Liver (tissue), 9 donors: ENCODE measurements around the gene MEIS2. TPM values are rescaled to one million over a fixed set of nuclear protein-coding genes. Genes with fewer than 3 reads are reported as not detected.

ENCODE experiments used
- DNase-seq: peaks from one replicate; pipeline ENCODE4 v3.0.0-alpha.2; 2017; ENCODE audit warnings: low spot score
- H3K27ac ChIP-seq, 2 donors: one replicate each; pipeline ENCODE4 v1.7.0; 2013; ENCODE audit warnings: inconsistent platforms in 2 of 2, low read length in 2 of 2, control low read depth in 1 of 2, low read depth in 1 of 2, mild to moderate bottlenecking in 1 of 2
- H3K27me3 ChIP-seq, 4 donors: one replicate each; pipeline versions ENCODE4 v1.6.1 to v1.7.0; 2013; ENCODE audit warnings: low read length in 3 of 4, inconsistent platforms in 1 of 4, mild to moderate bottlenecking in 1 of 4, moderate library complexity in 1 of 4; ENCODE audit not compliant: control insufficient read depth in 4 of 4, insufficient read depth in 4 of 4
- H3K36me3 ChIP-seq, 4 donors: one replicate each; pipeline versions ENCODE4 v1.6.1 to v1.7.0; 2013; ENCODE audit warnings: low read length in 3 of 4, mild to moderate bottlenecking in 3 of 4, low read depth in 1 of 4, moderate library complexity in 1 of 4; ENCODE audit not compliant: control insufficient read depth in 4 of 4, insufficient read depth in 3 of 4
- H3K4me1 ChIP-seq, 4 donors: one replicate each; pipeline versions ENCODE4 v1.6.1 to v1.7.0; 2013; ENCODE audit warnings: low read length in 3 of 4, mild to moderate bottlenecking in 3 of 4, moderate library complexity in 1 of 4; ENCODE audit not compliant: control insufficient read depth in 4 of 4, insufficient read depth in 4 of 4
- H3K4me3 ChIP-seq, 3 donors: one replicate each; pipeline versions ENCODE4 v1.6.1 to v1.7.0; 2013; ENCODE audit warnings: low read length in 3 of 3, control low read depth in 1 of 3, low read depth in 1 of 3, mild to moderate bottlenecking in 1 of 3
- H3K9ac ChIP-seq, 2 donors: one replicate each; pipeline ENCODE4 v1.7.0; 2013; ENCODE audit warnings: low read length in 2 of 2, mild to moderate bottlenecking in 2 of 2, moderate library complexity in 2 of 2, control low read depth in 1 of 2, low read depth in 1 of 2
- H3K9me3 ChIP-seq, 4 donors: one replicate each; pipeline versions ENCODE4 v1.6.1 to v1.7.0; 2013; ENCODE audit warnings: low read length in 3 of 4; ENCODE audit not compliant: control insufficient read depth in 4 of 4
- EGR1 ChIP-seq, 2 donors: IDR thresholded peaks; 2 replicates each; pipeline ENCODE4 v1.6.1; 2016 to 2018; ENCODE audit warnings: antibody characterized with exemption in 2 of 2, low read depth in 2 of 2
- FOXA1 ChIP-seq: IDR thresholded peaks from 2 replicates; pipeline ENCODE4 v1.6.1; 2016; ENCODE audit warnings: antibody characterized with exemption
- GABPA ChIP-seq, 2 donors: IDR thresholded peaks in 1 of 2; conservative IDR thresholded peaks in 1 of 2; 2 replicates each; pipeline ENCODE4 v1.6.1; 2016; ENCODE audit warnings: antibody characterized with exemption in 2 of 2, mild to moderate bottlenecking in 1 of 2, moderate library complexity in 1 of 2
- HNF4A ChIP-seq, 2 donors: conservative IDR thresholded peaks; 2 replicates each; pipeline ENCODE4 v1.6.1; 2016; ENCODE audit warnings: antibody characterized with exemption in 2 of 2, mild to moderate bottlenecking in 2 of 2
- HNF4G ChIP-seq: IDR thresholded peaks from 2 replicates; pipeline ENCODE4 v1.6.1; 2016; ENCODE audit warnings: antibody characterized with exemption
- NR2F2 ChIP-seq: IDR thresholded peaks from 2 replicates; pipeline ENCODE4 v1.6.1; 2016; ENCODE audit warnings: antibody characterized with exemption
- RAD21 ChIP-seq, 2 donors: IDR thresholded peaks; 2 replicates each; pipeline ENCODE4 v1.6.1; 2016; ENCODE audit warnings: antibody characterized with exemption in 2 of 2, mild to moderate bottlenecking in 2 of 2
- RXRA ChIP-seq, 2 donors: IDR thresholded peaks; 2 replicates each; pipeline ENCODE4 v1.6.1; 2017 to 2018; ENCODE audit warnings: antibody characterized with exemption in 2 of 2, mild to moderate bottlenecking in 1 of 2
- SP1 ChIP-seq: IDR thresholded peaks from 2 replicates; pipeline ENCODE4 v1.6.1; 2018; ENCODE audit warnings: antibody characterized with exemption, mild to moderate bottlenecking
- TAF1 ChIP-seq: conservative IDR thresholded peaks from 2 replicates; pipeline ENCODE4 v1.6.1; 2016; ENCODE audit warnings: antibody characterized with exemption, mild to moderate bottlenecking
- YY1 ChIP-seq: IDR thresholded peaks from 2 replicates; pipeline ENCODE4 v1.6.1; 2016; ENCODE audit warnings: antibody characterized with exemption, mild to moderate bottlenecking
- WGBS: extraction: QIAGEN DNeasy Blood & Tissue Kit; methylation state at CpG from one replicate; pipeline ENCODE4 v1.1.7; 2013; 5-methylcytosine and 5-hydroxymethylcytosine counted together
- polyA plus RNA-seq, 2 donors: library from polyadenylated mRNA; stranded (reverse) in 1 of 2; unstranded in 1 of 2; fragments of 200-250 nt in 1 of 2; fragments of >200 nt in 1 of 2; fragmentation: Nextera tagmentation in 1 of 2; extraction: Ambion mirVana in 1 of 2; gene quantifications; one replicate each; pipeline versions ENCODE4 v1.2.1 to v1.2.3, GENCODE V29; 2013 to 2015
- total RNA-seq, 2 donors: library from RNA; depleted of rRNA; stranded (reverse); fragments of >200 nt; gene quantifications; one replicate each; pipeline ENCODE4 v1.2.3, GENCODE V29; 2014
- TF ChIP-seq, protein P1 (sequence below): IDR thresholded peaks from 2 replicates; pipeline ENCODE4 v1.6.1; 2016; ENCODE audit warnings: antibody characterized with exemption
- TF ChIP-seq, protein P2 (sequence below): fragments of 150-350 bp; IDR thresholded peaks from 2 replicates; pipeline ENCODE4 v1.5.1; 2017; ENCODE audit warnings: improper control_type of control experiment, low read depth, low read length; ENCODE audit not compliant: missing input control
- TF ChIP-seq, protein P3 (sequence below): IDR thresholded peaks from 2 replicates; pipeline ENCODE4 v1.6.1; 2016; ENCODE audit warnings: antibody characterized with exemption
- TF ChIP-seq, protein P4 (sequence below): IDR thresholded peaks from 2 replicates; pipeline ENCODE4 v1.6.1; 2016; ENCODE audit warnings: antibody characterized with exemption
- TF ChIP-seq, protein P5 (sequence below): IDR thresholded peaks from 2 replicates; pipeline ENCODE4 v1.6.1; 2016; ENCODE audit warnings: antibody characterized with exemption, mild to moderate bottlenecking
- donor health status: healthy.
- donor health status: healthy.
- donor health status: healthy.
- donor health status: healthy.
- donor health status: healthy.

MEIS2 gene
- total and polyA plus RNA-seq, 4 donors: 3.9 to 12.6 (median 7.6) TPM

DNA sequence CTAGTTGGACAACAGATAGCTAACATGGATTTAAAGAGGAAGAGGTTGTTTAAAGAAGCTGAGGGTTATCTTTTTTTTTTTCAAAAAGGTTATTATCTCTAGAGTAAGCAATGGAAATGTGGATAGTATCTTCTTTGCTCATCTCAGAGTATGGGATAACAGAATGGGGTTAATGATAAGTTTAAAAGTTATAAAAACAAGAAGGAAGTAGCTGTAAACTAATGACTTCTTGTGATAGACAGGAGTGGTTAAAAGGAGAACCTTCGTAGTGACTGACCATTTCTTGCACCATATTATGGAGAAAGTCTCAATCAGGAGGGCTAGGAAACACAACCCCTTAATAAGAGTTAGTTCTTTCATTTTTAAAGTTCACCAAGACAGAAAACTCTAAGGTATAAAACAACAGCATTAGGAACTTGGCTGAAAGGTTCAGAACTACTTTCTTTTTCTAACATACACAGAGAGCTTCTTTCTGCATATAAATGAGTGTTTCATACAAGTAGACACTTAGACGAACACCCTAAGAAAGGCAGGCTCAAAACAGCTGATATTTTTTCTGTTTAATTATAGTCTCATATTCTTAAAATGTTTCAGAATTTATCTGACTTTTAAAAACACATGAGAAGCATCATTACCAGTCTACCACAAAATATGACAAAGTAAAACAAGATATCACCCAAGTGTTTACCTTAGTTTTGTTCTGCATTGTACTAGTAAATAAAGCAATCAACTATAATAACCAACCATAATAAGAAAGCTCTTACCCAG, 140.0 kb downstream of the MEIS2 start:
- no peak for DNase-seq

DNA sequence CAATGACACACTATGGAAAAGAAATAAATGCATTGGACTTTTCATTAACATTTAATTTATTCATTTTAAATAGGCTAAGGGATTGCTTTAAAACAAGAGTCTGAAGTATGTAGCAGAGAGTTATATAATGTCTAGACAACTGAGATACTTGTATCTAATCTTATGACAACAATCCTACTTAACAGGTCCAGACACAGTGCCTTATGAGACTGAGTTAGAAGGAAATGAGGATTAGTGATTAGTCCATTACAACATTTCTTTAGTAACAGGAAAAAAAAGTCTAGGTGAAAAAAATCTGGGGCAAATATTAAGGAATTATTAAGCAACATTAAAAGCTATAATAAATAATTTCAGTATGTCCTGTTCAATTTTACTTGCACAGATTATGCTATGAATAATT, 140.6 kb downstream of the MEIS2 start:
- TF ChIP-seq, protein P1, sequence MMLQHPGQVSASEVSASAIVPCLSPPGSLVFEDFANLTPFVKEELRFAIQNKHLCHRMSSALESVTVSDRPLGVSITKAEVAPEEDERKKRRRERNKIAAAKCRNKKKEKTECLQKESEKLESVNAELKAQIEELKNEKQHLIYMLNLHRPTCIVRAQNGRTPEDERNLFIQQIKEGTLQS: no peak
- TF ChIP-seq, protein P2, sequence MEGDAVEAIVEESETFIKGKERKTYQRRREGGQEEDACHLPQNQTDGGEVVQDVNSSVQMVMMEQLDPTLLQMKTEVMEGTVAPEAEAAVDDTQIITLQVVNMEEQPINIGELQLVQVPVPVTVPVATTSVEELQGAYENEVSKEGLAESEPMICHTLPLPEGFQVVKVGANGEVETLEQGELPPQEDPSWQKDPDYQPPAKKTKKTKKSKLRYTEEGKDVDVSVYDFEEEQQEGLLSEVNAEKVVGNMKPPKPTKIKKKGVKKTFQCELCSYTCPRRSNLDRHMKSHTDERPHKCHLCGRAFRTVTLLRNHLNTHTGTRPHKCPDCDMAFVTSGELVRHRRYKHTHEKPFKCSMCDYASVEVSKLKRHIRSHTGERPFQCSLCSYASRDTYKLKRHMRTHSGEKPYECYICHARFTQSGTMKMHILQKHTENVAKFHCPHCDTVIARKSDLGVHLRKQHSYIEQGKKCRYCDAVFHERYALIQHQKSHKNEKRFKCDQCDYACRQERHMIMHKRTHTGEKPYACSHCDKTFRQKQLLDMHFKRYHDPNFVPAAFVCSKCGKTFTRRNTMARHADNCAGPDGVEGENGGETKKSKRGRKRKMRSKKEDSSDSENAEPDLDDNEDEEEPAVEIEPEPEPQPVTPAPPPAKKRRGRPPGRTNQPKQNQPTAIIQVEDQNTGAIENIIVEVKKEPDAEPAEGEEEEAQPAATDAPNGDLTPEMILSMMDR: no peak
- TF ChIP-seq HNF4A (conservative IDR thresholded peaks at IDR 0.05): no peak
- no peak for TF ChIP-seq SP1
- TF ChIP-seq NR2F2: no peak
- no peak for TF ChIP-seq RAD21 (IDR thresholded peaks at IDR 0.05)
- TF ChIP-seq, protein P3, sequence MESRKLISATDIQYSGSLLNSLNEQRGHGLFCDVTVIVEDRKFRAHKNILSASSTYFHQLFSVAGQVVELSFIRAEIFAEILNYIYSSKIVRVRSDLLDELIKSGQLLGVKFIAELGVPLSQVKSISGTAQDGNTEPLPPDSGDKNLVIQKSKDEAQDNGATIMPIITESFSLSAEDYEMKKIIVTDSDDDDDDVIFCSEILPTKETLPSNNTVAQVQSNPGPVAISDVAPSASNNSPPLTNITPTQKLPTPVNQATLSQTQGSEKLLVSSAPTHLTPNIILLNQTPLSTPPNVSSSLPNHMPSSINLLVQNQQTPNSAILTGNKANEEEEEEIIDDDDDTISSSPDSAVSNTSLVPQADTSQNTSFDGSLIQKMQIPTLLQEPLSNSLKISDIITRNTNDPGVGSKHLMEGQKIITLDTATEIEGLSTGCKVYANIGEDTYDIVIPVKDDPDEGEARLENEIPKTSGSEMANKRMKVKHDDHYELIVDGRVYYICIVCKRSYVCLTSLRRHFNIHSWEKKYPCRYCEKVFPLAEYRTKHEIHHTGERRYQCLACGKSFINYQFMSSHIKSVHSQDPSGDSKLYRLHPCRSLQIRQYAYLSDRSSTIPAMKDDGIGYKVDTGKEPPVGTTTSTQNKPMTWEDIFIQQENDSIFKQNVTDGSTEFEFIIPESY: no peak
- TF ChIP-seq GABPA (IDR thresholded peaks at IDR 0.05 in 1 of 2, conservative IDR thresholded peaks at IDR 0.05 in 1 of 2): no peak
- TF ChIP-seq, protein P4, sequence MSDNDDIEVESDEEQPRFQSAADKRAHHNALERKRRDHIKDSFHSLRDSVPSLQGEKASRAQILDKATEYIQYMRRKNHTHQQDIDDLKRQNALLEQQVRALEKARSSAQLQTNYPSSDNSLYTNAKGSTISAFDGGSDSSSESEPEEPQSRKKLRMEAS: no peak
- TF ChIP-seq FOXA1: no peak
- no peak for TF ChIP-seq RXRA (IDR thresholded peaks at IDR 0.05)
- no peak for TF ChIP-seq TAF1
- TF ChIP-seq HNF4G: no peak
- no peak for TF ChIP-seq YY1
- TF ChIP-seq EGR1 (IDR thresholded peaks at IDR 0.05; ENCODE audit: low read depth in 2 of 2): no peak
- TF ChIP-seq, protein P5, sequence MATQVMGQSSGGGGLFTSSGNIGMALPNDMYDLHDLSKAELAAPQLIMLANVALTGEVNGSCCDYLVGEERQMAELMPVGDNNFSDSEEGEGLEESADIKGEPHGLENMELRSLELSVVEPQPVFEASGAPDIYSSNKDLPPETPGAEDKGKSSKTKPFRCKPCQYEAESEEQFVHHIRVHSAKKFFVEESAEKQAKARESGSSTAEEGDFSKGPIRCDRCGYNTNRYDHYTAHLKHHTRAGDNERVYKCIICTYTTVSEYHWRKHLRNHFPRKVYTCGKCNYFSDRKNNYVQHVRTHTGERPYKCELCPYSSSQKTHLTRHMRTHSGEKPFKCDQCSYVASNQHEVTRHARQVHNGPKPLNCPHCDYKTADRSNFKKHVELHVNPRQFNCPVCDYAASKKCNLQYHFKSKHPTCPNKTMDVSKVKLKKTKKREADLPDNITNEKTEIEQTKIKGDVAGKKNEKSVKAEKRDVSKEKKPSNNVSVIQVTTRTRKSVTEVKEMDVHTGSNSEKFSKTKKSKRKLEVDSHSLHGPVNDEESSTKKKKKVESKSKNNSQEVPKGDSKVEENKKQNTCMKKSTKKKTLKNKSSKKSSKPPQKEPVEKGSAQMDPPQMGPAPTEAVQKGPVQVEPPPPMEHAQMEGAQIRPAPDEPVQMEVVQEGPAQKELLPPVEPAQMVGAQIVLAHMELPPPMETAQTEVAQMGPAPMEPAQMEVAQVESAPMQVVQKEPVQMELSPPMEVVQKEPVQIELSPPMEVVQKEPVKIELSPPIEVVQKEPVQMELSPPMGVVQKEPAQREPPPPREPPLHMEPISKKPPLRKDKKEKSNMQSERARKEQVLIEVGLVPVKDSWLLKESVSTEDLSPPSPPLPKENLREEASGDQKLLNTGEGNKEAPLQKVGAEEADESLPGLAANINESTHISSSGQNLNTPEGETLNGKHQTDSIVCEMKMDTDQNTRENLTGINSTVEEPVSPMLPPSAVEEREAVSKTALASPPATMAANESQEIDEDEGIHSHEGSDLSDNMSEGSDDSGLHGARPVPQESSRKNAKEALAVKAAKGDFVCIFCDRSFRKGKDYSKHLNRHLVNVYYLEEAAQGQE: no peak

More for the DNA sequence above, 140.0 kb downstream of the MEIS2 start:
- peaks cover 0 to 9% (median 3%) of the 10 kb centered on the region in 4 donors for H3K4me1 ChIP-seq
- H3K27ac ChIP-seq: no peak overlapping the region
- 56% methylated on average over 2 of the region's 2 CpGs for WGBS
- no peaks in the 10 kb centered on the region for H3K36me3 ChIP-seq
- TF ChIP-seq, protein P3: no peak
- TF ChIP-seq RXRA (IDR thresholded peaks at IDR 0.05): no peak
- H3K9ac ChIP-seq: no peak overlapping the region
- no peaks in the 10 kb centered on the region for H3K9me3 ChIP-seq
- no peaks in the 10 kb centered on the region for H3K27me3 ChIP-seq
- no peak overlapping the region for H3K4me3 ChIP-seq

More for the DNA sequence above, 140.6 kb downstream of the MEIS2 start:
- Histone ChIP-seq H3K4me3 (no peak overlapping the region), H3K4me1 (peaks cover 0 to 9% (median 3%) of the 10 kb centered on the region in 4 donors), H3K9ac (no peak overlapping the region), H3K36me3 (no peaks in the 10 kb centered on the region), H3K27ac (no peak overlapping the region), H3K27me3 (no peaks in the 10 kb centered on the region), H3K9me3 (no peaks in the 10 kb centered on the region)
- no peak for DNase-seq
